Ureter (tissue), 1 donor: ENCODE data around the gene HEATR1. TPM values are rescaled to one million over a fixed set of nuclear protein-coding genes. Genes with fewer than 3 reads are reported as not detected.
"Not testable (repeated sequence)": the region's sequence is repeated elsewhere in the genome, so short reads cannot be mapped to it uniquely, and the experiment has no call there.

Experiments used
- DNase-seq: peaks from one replicate; pipeline ENCODE4 v3.0.0-alpha.2; 2020; ENCODE audit warnings: low spot score
- total RNA-seq: library from RNA; stranded (reverse); gene quantifications from one replicate; pipeline ENCODE4 v1.2.4, GENCODE V29; 2023
- donor health status: DM: yes; HTN: yes; CAD: no.

The HEATR1 gene
- total RNA-seq, 1 donor from 2014 or later: 56.3 TPM

DNA sequence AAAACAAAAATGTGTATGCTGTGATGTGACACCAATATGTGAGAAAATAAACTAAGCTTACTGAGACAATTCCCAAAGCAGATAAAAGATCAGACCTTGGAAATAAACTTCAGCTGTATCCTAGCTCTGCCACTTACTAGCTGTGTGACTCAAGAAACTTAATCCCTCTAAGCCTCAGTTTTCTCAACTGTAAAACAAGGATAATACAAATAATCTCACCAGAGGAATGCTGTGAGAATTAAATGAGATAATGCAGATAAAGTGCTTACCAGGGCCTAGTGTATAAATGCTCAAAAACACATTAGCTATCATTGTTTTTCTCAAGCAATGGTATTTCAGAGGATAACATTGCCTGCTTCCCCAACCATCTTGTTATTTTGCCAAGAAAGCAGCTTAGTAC is 2.1 kb downstream of the HEATR1 start:
- DNase-seq: no peak

DNA sequence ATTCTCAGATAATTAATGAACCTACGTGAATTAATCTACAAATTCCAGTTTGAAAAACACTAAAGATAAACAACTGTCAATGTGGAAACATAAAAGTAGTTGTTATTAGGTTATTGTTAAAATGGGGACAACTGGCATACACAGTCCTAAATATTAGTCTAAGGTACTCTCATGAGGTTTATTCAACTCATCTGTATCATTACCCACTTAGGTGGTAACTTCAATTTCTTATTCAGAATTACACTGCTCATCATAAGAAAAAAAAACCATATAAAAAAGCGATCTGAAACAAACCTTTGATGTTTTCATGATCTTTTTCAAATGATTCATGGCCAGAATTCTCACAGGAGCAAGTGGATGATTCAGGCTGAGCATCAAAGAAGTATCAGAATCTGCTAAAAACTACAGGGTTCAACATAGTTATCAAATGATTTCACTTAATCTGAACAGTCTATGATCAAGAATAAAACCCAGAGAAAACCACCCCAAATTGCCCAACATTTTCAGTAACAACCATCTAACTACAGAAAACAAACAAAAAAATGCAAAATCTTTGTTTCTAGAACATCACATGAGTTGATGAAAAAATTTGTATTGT is 13.7 kb downstream of the HEATR1 start:
- no peak for DNase-seq

DNA sequence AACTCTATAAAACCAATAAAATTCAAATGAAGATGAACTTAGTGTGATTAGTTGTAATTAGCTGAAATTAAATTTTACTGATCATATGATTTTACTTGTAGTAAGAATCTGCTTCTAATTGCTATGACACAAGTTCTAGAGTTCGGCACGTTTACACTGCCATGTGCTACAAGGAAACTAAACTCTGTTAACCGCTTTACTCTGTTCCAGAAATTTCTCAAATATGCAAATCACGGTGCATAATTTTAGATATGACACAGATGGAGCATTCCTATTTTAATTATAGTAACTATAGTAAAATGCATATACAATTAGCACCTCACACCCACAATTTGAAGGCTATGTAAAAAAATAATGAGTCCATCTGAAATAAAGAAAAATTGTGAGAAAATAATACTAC is 14.8 kb downstream of the HEATR1 start:
- no peak for DNase-seq

DNA sequence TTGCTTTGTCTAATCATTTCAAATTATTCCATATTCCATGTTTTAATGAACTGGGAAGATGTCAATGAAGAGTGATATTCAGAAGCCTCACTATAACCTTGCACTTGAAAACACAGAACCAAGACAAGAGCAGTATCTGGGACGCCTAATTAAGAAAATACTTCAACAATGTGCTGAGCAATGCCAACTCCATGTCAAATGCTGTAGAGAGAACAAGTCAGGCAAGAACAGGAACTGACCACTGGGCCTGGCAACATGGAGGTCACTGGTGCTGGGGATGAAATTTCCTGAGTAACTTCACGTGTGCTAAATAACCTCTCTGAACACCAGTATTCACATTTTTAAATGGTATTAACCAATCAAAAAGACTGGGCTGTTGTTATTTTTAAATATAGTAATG is 22.8 kb downstream of the HEATR1 start:
- DNase-seq: no peak

DNA sequence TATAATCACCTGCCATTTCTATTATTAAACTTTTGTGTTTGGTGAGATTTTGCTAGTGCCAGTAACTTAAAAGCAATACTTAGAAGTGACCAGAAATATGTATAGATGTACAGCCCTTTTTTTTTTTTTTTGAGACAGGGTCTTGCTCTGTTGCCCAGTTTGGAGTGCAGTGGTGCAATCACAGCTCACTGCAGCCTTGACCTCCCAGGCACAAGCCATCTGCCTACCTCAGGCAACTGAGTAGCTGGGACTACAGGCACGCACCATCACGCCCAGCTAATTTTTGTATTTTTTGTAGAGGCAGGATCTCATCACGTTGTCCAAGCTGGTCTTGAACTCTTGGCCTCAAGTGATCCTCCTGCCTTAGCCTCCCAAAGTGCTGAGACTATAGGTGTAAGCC is 23.9 kb downstream of the HEATR1 start:
- not testable (repeated sequence) for DNase-seq

DNA sequence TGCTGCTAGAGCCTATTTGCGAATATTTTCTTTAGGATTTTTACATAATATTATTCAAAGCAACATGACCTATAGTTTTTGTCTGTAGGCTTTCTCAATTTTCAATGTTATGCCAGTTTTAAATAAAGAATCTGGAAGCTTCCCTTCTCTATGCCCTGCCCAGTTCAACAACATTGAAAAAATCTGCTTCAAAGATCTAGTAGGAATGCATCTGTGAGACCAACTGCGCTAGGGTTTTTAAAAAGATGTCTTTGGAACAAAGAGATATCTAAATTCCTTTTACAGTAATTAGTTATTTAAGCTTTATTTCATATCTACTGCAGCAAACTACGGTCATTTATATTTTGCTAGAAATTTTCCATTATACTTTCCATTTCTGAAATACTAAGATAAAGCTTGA is 25.7 kb downstream of the HEATR1 start:
- no peak for DNase-seq

DNA sequence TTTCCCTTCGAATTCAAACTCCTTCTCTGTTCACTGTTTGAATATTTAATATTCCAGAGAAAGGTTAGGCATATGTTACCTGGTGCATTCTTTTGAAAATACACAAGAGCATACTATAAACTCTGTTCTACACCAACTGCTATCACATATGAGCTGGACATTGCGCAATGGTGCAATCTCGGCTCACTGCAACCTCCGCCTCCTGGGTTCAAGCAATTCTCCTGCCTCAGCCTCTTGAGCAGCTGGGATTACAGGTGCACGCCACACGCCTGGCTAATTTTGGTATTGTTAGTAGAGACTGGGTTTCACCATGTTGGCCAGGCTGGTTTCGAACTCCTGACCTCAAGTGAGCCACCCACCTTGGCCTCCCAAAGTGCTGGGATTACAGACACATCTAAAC is 27.3 kb downstream of the HEATR1 start:
- DNase-seq: not testable (repeated sequence)

DNA sequence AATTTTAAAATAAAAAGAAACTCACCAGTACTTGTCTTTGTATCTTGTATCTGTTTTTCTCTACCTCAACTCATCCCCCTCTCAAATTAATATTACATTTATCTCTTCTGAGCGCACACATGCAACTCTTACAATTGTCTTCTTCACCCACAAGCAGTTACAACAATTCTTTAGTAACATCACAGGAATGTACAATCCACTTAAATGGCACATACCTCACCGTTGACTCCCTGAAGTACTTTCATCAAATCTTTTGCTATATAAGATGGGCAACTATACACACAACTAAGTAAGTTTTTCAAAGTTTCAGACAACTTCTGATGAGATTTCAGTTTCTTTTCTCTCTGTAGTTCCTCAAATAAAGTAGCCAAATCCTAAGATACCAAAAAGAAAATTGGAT is 28.3 kb downstream of the HEATR1 start:
- no peak for DNase-seq

DNA sequence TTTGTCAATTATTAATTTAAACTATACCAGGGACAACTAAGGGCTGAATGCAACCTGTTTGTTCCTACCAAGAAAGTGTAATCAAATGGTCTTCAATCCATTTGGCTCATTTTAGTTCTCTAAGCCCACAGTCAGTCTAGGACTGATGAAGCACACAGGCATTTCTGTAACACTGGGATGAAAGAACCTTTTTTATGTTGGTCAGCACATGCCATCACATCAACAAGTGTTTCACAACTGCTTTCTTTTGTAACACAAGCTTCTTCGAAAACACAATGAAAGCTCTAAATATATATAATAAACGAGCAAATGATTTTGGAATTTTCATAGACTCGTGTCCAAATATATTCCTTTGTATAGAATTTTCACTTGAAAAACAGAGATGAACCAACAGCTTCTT is 28.8 kb downstream of the HEATR1 start:
- no peak for DNase-seq

DNA sequence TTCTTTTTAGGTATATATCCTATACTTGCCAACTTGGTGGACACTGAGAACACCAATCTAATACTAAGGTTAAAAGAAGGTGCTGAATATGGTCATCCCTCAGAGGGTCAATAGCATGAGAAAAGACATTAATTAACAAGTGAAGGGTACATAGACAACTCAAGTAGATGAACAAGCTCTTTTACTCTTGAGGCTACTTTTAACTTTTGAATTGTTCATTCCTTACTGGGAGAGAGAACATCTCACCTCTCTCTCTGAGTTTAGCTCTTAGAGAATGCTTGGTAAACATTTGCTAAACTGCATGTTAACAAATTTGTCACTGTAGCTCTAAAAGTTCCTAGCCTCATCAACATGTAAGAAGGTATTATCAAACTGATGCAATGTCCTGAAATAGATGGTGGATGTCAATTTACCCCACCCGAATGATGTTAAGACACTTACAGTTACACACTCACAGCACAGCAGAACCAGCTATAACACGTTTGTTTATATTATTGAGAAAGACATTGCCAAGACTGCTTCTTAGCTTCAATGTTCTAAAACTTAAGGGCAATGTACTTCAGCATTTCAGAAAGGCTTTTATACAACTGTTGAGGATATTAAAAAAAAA is 35.9 kb downstream of the HEATR1 start:
- no peak for DNase-seq

DNA sequence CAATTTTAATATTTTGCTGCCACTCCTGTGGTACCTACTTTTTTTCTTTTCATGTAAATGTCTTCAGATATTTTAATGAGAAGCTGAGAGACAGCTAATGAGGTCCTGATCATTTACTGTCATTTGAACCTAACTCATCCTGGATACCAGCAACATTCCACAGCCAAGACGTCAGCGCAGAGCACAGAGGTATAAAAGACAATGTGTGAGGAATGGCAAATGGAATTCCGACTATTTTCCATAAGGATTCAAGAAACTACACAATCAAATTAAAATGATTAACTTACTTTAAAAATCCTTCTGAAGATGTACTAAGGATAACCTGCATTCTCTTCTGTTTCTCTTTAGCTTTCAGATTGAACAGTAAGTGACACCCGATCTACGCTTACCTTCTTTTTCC is 38.8 kb downstream of the HEATR1 start:
- DNase-seq: no peak

DNA sequence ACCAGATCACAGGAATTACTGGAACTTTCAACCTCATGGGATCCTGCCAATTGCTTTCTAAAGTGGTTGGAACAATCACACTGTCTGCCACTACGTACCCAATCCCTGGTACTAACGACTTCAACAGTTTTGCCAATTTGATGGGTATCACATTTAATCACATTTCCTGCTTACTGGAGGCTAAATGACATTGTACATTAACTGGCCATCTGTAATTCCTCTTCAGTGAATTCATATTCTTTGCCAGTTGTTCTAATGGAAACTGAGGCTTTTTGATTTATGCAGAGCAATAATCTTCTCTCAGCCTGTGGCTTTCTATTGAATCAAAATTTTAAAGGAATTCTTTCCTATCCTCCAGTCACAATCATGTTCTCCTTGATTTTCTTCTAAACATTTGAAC is 42.3 kb downstream of the HEATR1 start:
- DNase-seq: no peak

DNA sequence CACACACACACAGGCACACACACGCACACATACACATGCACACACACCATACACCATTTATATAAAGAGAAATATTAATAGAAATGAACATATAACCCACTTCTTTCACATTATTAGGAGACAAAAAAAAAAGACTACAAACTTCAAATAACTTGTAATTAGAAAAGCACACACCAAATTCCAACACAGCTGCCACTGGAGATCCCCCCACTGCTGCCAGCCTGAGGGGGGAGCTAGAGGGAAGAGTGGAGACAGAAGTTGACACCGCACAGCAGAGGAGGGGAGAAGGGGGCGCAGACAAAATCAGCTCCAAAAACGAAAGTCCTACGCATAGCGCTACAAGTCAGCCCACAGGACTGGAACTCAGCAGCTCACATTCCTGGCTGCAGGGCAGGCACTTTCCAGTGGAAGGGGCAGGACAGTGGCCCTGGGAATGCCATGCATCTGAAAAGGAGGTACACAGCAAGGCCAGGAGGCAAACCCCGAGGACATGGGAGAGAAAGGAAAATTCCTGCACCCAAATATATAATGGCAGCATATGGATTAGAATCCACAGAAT is 44.0 kb downstream of the HEATR1 start:
- DNase-seq: no peak

DNA sequence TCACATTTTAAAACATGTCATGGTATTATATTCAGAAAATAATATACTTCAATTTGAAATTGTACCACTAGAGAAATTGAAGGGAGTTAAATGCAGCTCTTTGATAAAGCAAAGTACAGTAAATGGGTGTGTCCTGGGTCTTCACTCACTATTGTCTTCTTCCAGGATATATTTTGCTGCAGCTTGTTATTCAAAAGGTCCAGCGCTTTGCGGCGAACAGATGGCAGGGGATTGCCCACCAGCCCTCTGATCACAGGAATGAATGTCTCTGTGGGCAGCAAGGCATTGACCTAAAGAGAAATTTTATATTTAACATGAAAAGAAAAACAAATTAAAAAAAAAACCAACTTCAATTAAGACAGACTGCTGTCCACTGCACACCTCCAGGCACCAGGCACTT is 45.5 kb downstream of the HEATR1 start:
- no peak for DNase-seq

DNA sequence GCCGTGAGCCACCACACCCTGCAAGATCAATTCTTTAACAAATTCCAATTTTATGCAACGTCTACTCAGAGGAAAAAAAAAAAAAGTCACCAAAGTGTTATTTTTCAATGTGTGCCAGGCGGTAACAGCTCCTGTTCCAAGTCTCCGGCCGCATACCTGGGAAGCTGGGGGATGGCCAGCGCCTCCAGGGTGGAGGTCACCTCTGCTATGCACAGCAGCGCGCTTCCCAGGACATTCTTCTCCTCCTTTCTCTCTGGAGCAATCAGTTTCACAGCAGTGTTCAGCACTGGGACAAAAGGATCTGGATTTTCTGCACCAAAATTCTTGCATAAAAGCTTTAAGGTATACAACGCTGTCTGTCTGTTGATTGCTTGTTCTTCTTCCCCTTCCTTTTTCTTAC is 46.2 kb downstream of the HEATR1 start:
- DNase-seq: no peak

DNA sequence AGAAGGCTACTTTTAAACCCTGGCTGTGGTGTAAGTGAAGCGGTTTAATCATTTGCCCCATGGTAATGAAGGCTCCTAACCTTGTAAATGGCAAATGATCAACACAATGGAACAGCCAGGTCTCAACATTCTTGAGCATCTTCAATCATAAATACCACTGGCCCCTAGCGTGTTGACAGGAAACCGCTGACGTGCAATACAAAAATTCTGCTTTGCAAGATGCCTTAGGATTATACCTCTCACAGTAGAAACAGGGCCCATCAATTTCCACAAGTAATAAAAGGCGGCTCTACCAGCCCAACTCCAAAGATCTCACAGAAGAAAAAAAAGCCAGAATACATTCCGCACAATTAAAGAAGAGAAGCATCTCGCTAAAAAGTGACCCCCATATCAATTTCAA is 47.7 kb downstream of the HEATR1 start:
- no peak for DNase-seq

DNA sequence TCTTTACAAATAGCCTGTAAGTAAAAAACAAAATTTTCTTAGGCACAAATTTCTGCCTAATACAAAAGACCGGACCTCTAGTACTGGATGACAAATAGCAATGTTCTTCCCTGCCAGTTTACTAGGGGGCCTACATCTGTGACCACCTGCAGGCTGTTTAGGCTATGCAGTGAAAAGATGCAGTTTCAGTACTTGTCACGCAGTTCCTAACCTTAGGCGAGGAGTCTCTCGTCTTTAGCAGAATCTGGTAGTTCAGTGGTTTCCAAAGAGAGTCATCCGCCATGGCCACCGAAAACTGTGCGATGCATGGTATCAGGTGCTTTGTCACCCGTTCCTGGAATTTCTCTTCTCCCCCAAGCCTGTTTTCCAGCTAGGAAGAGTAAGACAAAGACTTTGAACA is 50.9 kb downstream of the HEATR1 start:
- no peak for DNase-seq

DNA sequence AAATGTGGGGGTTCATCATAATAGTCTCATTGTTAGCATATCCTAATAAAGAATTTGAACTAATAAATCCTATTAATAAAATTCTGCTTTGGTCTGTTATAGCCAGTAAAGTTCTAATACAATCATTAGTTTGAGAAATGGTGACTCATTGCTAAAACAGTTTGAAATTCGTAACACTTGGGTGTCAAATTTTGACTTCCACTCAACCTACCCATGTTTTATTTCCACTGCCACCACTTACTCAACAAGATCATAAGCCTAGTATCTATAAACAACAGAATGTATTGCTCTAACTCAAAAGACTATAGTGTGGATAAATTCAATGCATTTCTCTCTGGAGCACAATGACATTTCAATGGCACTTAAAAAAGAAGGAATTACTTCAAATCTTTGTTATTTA is 51.4 kb downstream of the HEATR1 start:
- DNase-seq: no peak

DNA sequence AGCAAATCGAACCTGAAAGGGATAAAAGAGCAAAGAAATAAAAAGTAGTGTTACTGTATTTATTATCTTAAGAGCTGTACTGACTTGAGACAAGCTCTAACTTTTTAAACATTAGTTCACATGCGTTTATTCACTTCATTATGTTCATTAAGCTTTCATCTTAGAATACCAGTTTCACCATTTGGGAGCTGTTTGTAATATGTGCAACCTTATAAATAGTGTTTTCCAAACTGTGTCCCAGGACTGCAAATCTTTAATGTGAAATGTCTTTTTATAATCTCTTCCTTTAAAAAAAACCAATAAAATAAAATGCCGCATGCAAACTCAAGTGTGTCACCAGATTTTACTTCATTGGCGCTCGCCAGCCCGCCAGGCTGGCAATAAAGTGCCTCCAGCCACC is 52.2 kb downstream of the HEATR1 start:
- DNase-seq: no peak

DNA sequence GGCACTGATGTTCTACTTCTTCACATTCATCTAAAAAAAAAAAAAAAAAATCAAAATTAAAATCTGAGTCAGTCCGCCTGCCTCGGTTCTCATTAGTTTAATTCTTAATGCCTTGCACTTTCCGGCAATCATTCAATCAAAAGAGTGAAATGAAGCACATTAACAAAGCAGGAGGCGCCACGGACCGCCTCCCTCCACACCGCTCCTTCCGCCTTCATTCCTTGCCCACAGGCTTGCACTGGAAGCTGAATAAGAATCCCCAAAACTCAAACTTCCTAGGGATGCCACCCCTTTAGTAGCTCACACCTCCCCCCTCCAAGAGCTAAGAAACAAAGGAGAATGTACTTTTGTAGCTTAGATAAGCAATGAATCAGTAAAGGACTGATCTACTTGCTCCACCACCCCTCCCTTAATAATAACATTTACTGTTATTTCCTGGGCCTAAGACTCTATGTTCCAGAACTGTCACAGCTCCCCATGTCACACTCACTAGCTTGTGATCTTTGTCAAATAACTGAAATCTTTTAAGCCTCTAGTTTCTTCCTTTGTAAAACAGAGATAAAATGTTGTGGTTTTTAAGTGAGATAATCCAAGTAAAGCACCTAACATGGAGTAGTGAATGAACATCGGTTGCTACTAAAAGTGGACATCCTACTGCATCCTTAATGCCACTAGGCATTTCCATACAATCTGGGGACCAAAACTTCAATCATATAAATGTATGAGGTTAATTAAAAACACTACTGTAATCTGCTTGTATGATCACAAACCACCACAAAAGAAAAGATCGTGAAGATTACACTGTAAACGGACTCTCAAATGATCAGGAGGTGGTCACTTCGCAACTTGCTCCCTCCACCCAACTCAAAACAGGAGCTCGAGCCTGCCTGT is 53.1 kb downstream of the HEATR1 start:
- DNase-seq: no peak

DNA sequence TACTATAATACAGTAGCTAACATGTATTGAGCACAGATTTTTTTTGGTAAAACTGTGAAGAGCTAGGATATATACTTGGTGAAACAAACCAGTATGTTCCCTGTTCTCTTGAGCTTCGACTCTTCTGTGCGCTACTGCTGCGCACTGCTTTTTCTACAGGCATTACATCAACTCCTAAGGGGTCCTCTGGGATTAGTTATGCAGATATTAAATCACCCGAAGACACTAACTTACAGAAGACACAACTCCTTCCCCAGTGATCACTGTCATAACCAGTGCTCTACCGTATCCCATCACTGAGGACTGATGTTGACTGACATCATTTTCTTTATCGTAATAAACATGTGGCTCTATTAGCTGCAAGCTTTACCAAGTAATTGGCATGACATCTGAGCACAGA is 55.9 kb downstream of the HEATR1 start:
- DNase-seq: no peak

DNA sequence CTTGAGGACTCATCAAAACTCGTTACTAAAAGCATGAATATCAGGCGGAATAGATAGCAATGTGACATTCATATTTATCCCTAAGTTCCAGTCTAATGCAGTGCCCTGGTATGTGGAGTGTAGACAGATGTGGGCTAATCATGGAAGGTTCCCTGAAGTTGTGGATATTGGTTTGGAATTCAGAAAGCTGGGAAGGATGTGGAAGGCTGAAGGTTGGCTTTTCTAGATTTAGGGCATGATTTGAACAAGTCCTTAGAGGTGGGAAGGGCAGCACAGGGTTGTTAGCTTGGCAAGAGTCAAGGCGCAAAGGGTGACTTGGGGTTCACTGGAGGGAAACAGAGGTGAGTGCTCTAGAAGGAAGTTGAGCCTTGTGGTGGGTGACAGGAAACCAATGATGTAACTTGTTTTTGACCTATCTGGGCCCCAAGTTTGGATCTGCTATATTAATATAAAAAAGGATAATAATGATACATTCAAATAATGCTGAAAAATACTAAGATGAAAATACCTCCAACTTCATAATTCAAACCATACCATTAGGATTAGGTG is 58.6 kb downstream of the HEATR1 start:
- no peak for DNase-seq
